HG03196 (cell line): ENCODE results near the gene SERPINB4.

Experiments
- ATAC-seq: cut with Tn5 transposase; IDR thresholded peaks from one replicate; pipeline ENCODE4 v1.9.1; 2021; ENCODE audit not compliant: unreplicated experiment

The SERPINB4 gene

DNA sequence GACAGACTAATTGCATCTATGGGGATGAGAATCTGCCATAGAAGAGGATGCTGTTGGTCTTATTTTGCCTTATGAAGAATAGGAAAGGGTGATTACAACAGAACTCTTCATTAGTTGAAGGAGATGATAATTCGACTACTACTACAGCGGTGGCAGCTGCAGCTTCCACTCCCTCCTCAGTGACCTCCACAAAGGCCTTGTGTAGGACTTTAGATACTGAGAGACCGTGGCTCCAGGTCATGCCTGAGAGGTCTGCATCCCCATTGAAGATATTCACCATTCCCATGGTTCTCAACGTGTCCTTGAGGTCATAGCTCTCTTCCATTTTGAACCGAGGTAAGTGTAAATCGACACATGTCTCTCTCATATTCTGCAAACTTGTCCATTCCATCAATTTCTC, 6.4 kb downstream of the SERPINB4 start:
- ATAC-seq = no peak

GRCh38 chr18:63627819-63628218, 16.2 kb downstream of the SERPINB4 start:
- ATAC-seq = no peak

DNA sequence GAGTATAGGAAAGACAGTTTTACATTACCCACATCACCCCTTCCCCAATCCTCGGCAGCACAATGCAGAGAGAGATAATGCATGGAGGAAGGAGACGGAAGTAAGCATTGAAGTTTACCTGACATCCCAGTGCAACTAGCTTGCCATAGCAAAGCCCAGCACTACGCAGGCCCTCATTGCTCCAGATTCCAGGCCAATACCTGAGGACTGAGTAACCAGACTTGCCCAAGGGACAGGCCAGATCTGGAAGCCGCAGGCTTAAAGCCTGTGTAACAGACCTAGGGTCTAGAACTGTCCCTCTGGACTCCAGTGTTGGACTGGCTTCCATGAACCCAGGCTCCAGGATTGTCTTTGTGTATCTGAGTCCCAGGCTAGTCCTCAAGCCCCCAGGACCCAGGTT, 17.6 kb downstream of the SERPINB4 start:
- ATAC-seq = no peak

DNA sequence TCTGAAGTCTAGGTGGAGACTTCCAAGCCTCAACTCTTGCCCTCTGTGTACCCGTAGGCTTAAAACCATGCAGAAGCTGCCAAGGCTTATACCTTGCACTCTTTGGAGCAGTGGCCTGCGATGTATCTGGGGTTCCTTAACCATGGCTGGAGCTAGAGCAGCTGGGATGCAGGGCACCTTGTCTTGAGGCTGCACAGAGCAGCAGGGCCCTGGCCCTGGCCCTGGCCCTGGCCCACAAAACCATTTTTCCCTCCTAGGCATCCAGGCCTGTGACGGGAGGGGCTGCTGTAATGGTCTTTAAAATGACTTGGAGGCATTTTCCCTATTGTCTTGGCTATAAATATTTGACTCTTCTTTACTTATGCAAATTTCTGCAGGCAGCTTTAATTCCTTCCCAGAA, 19.2 kb downstream of the SERPINB4 start:
- no peak for ATAC-seq

- no peak for ATAC-seq
Measured at GRCh38 chr18:63619661-63620060, 24.4 kb downstream of the SERPINB4 start.

GRCh38 chr18:63617915-63618234, 26.2 kb downstream of the SERPINB4 start:
- peak; percentile 6 for ATAC-seq

DNA sequence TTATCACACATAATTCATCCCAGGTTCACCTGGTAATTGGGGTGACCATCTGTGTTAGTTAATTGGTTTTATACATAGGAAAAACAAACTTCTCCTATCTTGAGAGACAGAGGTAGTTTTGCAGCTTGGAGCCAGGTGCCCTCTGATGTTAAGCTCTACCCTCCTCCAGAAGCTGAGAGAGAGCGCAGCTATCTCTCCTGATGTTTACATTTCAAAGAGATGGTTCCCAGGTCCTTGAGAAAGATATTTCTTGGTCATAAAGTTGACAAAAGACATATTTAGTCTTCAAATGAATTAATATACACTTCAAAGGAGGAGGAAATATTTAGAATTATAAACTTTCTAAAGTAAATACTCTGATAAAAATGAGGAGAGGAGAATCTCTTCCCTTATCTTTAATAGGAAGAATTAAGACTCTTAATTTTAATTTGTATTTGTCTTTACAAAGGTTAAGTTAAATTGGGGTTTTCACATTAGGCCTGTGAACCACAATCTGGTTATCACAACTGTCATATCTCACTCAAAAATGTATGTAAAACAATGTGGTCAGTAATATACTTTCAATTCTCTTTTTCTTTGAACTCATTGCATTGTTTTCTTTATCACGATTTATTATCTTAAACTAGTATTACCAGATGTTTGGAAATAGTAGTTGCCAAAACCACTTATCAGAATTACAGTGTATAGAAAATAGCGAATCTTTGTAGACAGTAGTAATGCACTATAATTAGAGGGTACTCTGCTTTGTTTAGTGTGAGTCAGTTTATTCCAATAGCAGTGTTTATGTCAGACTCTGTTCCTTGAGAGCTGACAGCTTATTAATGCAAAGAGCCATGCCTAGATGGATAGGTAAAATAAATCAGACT, 26.8 kb downstream of the SERPINB4 start:
- peak; percentile 62 for ATAC-seq

DNA sequence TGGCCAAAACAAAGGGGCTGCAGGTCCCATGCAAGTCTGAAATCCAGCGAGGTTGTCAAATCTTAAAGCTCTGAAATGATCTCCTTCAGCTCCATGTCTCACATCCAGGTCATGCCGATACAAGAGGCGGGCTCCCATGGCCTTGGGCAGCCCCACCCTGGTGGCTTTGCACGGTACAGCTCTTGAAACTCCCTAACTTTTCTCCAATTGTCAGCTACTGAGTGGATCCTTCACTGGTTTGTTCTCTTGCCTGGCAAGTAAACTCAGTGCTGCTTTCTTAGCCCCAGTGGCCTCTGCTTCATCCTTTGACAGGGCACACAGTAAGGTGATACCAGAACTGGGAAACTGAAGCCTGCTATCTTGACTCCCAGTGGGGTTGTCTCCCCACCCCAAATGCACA, 30.6 kb downstream of the SERPINB4 start:
- no peak for ATAC-seq

DNA sequence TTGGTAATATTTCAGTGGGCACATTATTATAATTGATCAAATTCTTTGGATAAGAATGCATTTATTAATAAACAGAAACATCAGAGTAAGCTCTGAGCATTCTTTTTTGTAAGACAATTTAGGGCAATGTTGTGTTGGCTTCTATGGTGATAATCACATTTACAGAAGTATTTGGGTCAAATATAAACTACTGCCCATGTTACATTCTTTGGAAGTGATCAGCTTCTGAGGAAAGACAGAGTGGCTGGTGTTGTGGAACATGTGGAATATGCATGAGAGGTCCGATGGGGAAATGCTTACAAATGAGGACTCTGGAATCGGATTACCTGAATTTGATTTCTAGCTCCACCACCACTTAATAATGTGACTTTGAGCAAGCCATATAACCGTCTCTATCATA, 37.5 kb downstream of the SERPINB4 start:
- no peak for ATAC-seq

GRCh38 chr18:63604791-63605567, 39.1 kb downstream of the SERPINB4 start:
- ATAC-seq = no peak

DNA sequence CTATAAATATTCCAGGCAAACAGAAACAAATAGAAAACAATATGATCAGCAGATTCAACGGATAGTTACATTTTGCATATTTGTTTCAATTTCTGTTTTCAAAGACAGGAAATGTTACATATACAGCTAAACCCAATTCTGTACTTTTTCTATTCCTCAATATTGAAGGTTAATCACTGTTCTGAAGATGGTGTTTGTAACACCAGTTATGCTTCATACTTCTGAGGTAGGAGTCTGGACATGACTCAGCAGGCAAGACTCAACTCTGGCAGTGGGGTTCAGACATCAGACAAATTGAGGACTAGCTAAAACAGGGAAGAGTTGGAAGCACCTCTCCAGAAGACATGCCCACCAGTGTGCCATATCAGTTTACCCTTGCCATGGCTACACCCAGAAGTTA, 40.3 kb downstream of the SERPINB4 start:
- peak; percentile 94 for ATAC-seq

DNA sequence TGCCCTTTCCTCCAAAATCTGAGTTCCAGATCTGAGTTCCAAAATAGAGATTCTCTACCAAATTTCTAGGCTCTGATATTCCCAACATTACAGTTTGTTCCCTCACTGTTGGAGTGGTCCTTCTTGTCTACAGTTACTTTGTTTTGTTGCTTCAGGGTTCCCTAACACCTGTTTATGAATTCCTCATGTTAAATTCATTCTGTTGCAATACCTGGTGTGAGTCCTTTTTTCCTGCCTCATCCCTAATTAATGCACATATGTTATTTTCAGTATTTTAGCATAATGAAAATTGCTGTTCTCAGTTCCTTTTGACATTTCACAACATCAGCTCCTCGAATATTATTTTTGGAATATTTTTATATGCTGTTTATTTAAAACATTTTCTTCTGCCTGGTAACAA, 40.7 kb downstream of the SERPINB4 start:
- no peak for ATAC-seq

DNA sequence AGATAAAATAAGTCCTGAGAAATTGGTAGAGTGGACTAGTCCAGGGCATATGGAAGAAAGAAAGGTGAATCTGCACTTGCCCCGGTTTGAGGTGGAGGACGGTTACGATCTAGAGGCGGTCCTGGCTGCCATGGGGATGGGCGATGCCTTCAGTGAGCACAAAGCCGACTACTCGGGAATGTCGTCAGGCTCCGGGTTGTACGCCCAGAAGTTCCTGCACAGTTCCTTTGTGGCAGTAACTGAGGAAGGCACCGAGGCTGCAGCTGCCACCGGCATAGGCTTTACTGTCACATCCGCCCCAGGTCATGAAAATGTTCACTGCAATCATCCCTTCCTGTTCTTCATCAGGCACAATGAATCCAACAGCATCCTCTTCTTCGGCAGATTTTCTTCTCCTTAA, 47.1 kb downstream of the SERPINB4 start:
- no peak for ATAC-seq

- no peak for ATAC-seq
Measured at GRCh38 chr18:63592471-63592870, 51.6 kb downstream of the SERPINB4 start.

DNA sequence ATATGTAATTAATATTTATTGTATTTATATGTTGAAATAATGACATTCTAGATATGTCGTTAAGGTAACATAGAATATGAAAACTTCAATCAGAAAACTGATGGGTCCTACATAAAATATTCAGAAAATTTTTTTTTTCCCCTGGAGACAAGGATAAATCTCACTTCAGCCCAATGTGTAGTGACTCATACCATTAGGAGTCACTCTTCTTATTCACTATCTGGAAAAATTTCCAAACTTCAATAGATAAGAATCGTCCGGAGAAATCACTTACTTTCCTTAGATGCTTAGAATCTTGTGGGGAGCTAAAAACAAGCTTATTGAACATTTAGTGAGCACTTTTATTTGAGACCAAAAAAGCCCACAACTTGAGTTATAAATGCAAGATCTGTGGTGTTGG, 52.3 kb downstream of the SERPINB4 start:
- ATAC-seq = no peak

DNA sequence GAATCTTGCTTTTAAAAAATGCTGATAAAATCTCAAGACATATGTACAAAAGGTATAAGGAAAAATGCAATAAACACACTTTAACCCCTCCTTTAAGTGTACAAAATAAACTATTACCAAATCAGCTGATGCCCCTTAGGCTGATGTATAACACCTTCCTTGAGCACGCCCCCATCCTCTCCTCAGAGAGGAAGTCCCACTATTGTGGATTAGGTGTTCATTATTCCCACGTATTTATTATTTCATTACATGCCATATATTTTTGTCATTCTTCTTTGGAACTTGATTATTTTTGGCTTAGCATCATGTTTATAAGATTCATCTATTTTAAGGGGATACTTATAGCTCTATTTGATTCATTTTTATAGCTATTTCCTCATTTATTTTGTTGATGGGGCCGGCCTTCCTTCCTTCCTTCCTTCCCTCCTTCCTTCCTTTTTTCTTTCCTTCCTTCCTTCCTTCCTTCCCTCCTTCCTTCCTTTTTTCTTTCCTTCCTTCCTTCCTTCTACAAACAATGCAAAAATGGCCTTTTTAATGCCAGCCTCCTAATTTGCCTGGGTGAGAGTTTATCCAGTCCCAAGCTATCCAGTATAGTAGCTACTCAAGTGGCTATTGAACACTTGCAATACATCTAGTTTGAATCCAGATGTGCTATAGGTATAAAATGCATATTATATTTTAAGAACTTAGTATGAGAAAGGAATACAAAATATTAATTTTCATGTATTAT, 52.9 kb downstream of the SERPINB4 start:
- ATAC-seq = no peak

GRCh38 chr18:63590373-63590772, 53.7 kb downstream of the SERPINB4 start:
- no peak for ATAC-seq

DNA sequence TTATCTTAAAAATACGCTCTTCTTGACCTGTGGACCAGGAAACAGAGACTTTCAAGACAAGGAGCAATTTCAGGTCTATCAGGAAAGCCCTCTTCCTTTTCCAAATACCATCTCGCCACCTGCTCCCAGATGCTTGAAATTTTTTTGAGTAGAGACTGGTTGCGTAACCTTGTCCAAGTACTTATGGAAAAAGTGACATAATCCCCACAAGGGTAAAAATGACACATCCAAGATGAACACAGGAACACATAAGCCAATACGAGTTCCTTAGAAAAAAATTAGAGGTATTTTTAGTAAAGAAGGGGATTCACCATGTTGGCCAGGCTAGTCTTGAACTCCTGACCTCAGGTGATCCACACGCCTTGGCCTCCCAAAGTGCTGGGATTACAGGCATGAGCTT, 55.1 kb downstream of the SERPINB4 start:
- ATAC-seq = no peak
